DMS79 (cell line): Measurements from ENCODE around the gene FANCL.
"Not testable (repeated sequence)": the region's sequence is repeated elsewhere in the genome, so short reads cannot be mapped to it uniquely, and the experiment has no call there.

Source experiments
- DNase-seq: peaks from one replicate; lab custom pipeline; 2025; lab: John Stamatoyannopoulos, UW

Gene FANCL

GRCh38 chr2:58206785-58207184 is 34.3 kb downstream of the FANCL start:
- DNase-seq, result no peak

- DNase-seq, result no peak
Measured at GRCh38 chr2:58204195-58204959, 36.7 kb downstream of the FANCL start.

GRCh38 chr2:58203018-58203417 is 38.1 kb downstream of the FANCL start:
- no peak for DNase-seq

GRCh38 chr2:58202404-58202803 is 38.7 kb downstream of the FANCL start:
- no peak for DNase-seq

GRCh38 chr2:58197894-58198293 is 43.2 kb downstream of the FANCL start:
- DNase-seq, result no peak

GRCh38 chr2:58195662-58196061 is 45.5 kb downstream of the FANCL start:
- no peak for DNase-seq

- DNase-seq, result no peak
Measured at GRCh38 chr2:58194458-58194857, 46.7 kb downstream of the FANCL start.

GRCh38 chr2:58187022-58187421 is 54.1 kb downstream of the FANCL start:
- DNase-seq, result not testable (repeated sequence)

GRCh38 chr2:58186501-58186900 is 54.6 kb downstream of the FANCL start:
- no peak for DNase-seq

- DNase-seq, result no peak
Measured at GRCh38 chr2:58182527-58182926, 58.6 kb downstream of the FANCL start.

- no peak for DNase-seq
Measured at GRCh38 chr2:58180635-58181034, 60.5 kb downstream of the FANCL start.

- not testable (repeated sequence) for DNase-seq
Measured at GRCh38 chr2:58180175-58180574, 61.0 kb downstream of the FANCL start.

- not testable (repeated sequence) for DNase-seq
Measured at GRCh38 chr2:58177187-58177586, 63.9 kb downstream of the FANCL start.

- DNase-seq, result not testable (repeated sequence)
Measured at GRCh38 chr2:58171831-58172230, 69.3 kb downstream of the FANCL start.

GRCh38 chr2:58170334-58170933 is 70.7 kb downstream of the FANCL start:
- not testable (repeated sequence) for DNase-seq

- not testable (repeated sequence) for DNase-seq
Measured at GRCh38 chr2:58169845-58170244, 71.3 kb downstream of the FANCL start.

GRCh38 chr2:58168130-58168529 is 73.0 kb downstream of the FANCL start:
- not testable (repeated sequence) for DNase-seq

GRCh38 chr2:58163913-58164312 is 77.2 kb downstream of the FANCL start:
- DNase-seq, result no peak

GRCh38 chr2:58158481-58158880 is 82.6 kb downstream of the FANCL start:
- DNase-seq, result no peak

- DNase-seq, result no peak
Measured at GRCh38 chr2:58157754-58158153, 83.4 kb downstream of the FANCL start.

GRCh38 chr2:58156780-58157179 is 84.3 kb downstream of the FANCL start:
- no peak for DNase-seq

- DNase-seq, result no peak
Measured at GRCh38 chr2:58155160-58155778, 85.9 kb downstream of the FANCL start.

- DNase-seq, result no peak
Measured at GRCh38 chr2:58146707-58147106, 94.4 kb downstream of the FANCL start.
